GM12878 (cell line): ENCODE results near the gene ZNF154. TPM values are rescaled to one million over a fixed set of nuclear protein-coding genes. Genes with fewer than 3 reads are reported as not detected.

ENCODE experiments used
- ATAC-seq: fragments of 200-7000 bp; cut with Tn5 transposase; 3 replicates; pipeline ENCODE4 v1.9.1; 2020; ENCODE audit warnings: mild to moderate bottlenecking, moderate library complexity
- BruUV-seq: library from RNA; stranded (reverse); fragments of 400-500 nt; replicated peaks from 2 replicates; lab custom pipeline; 2021; lab: Mats Ljungman, UMichigan
- CTCF ChIA-PET: fragments of 300-600 bp; sonication (Branson Sonifier 250); formaldehyde crosslinking; extraction: SDS; loops from one replicate; lab custom pipeline; 2021; ENCODE audit warnings: inconsistent platforms; lab: Yijun Ruan, JAX
- POLR2A ChIA-PET: fragments of 350-600 bp; formaldehyde crosslinking; extraction: SDS; loops from one replicate; lab custom pipeline; 2021; ENCODE audit warnings: inconsistent platforms; lab: Charles Lee
- RAD21 ChIA-PET: fragments of 300-600 bp; sonication (Branson Sonifier 250); formaldehyde crosslinking; loops from one replicate; lab custom pipeline; 2023; ENCODE audit warnings: antibody characterized with exemption; ENCODE audit not compliant: unreplicated experiment; lab: Charles Lee
- SMC1A ChIA-PET: fragments of 300-600 bp; sonication (Branson Sonifier 250); formaldehyde crosslinking; loops from one replicate; lab custom pipeline; 2023; ENCODE audit not compliant: unreplicated experiment, uncharacterized antibody; lab: Charles Lee
- DNase-seq: peaks from one replicate; pipeline ENCODE4 v3.0.0-alpha.2; 2011; ENCODE audit warnings: low read depth, low spot score
- FAIRE-seq: peaks from 3 replicates; lab custom pipeline; 2011; peaks lifted over from hg19 to GRCh38; lab: Jason Lieb, UNC
- H2AFZ ChIP-seq: 2 replicates; pipeline ENCODE4 v1.6.0; 2011; ENCODE audit warnings: low read depth, low read length, control low read depth; ENCODE audit not compliant: control insufficient read depth
- H3K27ac ChIP-seq: 2 replicates; pipeline ENCODE4 v1.5.1; 2011; ENCODE audit warnings: control low read depth; ENCODE audit not compliant: control insufficient read depth, insufficient read depth
- H3K27me3 ChIP-seq, 2 experiments: replicated peaks in 1 of 2; 2 replicates each; pipeline versions ENCODE4 v1.6.0 to v1.6.1; 2011; ENCODE audit warnings: low read length in 1 of 2; ENCODE audit not compliant: control insufficient read depth in 2 of 2, insufficient read depth in 2 of 2
- H3K36me3 ChIP-seq, 2 experiments: 2 replicates each; pipeline ENCODE4 v1.5.1; 2011; ENCODE audit warnings: low read length in 1 of 2; ENCODE audit not compliant: control insufficient read depth in 2 of 2, insufficient read depth in 2 of 2
- H3K4me1 ChIP-seq: 2 replicates; pipeline ENCODE4 v1.6.1; 2011; ENCODE audit warnings: mild to moderate bottlenecking, low read length, moderate library complexity, mixed read lengths; ENCODE audit not compliant: control insufficient read depth, insufficient read depth
- H3K4me2 ChIP-seq: 2 replicates; pipeline ENCODE4 v1.6.0; 2011; ENCODE audit warnings: control low read depth; ENCODE audit not compliant: control insufficient read depth, insufficient read depth
- H3K4me3 ChIP-seq: fragments of 200-600 bp; sonication (generic); 2 replicates; pipeline ENCODE4 v1.5.1; 2016
- H3K79me2 ChIP-seq: 2 replicates; pipeline ENCODE4 v1.6.0; 2011; ENCODE audit warnings: low read length; ENCODE audit not compliant: control insufficient read depth, insufficient read depth
- H3K9ac ChIP-seq: 2 replicates; pipeline ENCODE4 v1.8.0; 2011; ENCODE audit warnings: low read length, control low read depth, mixed read lengths; ENCODE audit not compliant: control insufficient read depth, insufficient read depth
- H3K9me3 ChIP-seq: replicated peaks from 3 replicates; pipeline ENCODE4 v1.5.1; 2011; ENCODE audit warnings: mild to moderate bottlenecking, low read length; ENCODE audit not compliant: control insufficient read depth, insufficient read depth
- H4K20me1 ChIP-seq: 2 replicates; pipeline ENCODE4 v1.6.0; 2011; ENCODE audit not compliant: control insufficient read depth, insufficient read depth
- CREM ChIP-seq: IDR thresholded peaks from 2 replicates; pipeline ENCODE4 v1.6.1; 2014; ENCODE audit warnings: antibody characterized with exemption, low read depth
- E2F8 ChIP-seq: fragments of 450-650 bp; IDR thresholded peaks from 2 replicates; pipeline ENCODE4 v1.6.1; 2018; ENCODE audit warnings: mild to moderate bottlenecking, low read depth, moderate library complexity; ENCODE audit not compliant: partially characterized antibody
- EED ChIP-seq: sonication (generic); IDR thresholded peaks from 2 replicates; pipeline ENCODE4 v1.6.1; 2016; ENCODE audit warnings: antibody characterized with exemption, low read depth
- ESRRA ChIP-seq: IDR thresholded peaks from 2 replicates; pipeline ENCODE4 v1.6.1; 2012; ENCODE audit warnings: mild to moderate bottlenecking, low read length, improper control_type of control experiment
- HDGF ChIP-seq: fragments of 450-650 bp; IDR thresholded peaks from 2 replicates; pipeline ENCODE4 v1.6.1; 2016; ENCODE audit warnings: antibody characterized with exemption
- IKZF1 ChIP-seq: fragments of 450-650 bp; conservative IDR thresholded peaks from 2 replicates; pipeline ENCODE4 v1.6.1; 2017; ENCODE audit warnings: antibody characterized with exemption, mild to moderate bottlenecking
- PAX8 ChIP-seq: fragments of 450-650 bp; IDR thresholded peaks from 2 replicates; pipeline ENCODE4 v1.6.1; 2017; ENCODE audit warnings: mild to moderate bottlenecking, moderate library complexity
- SREBF2 ChIP-seq: IDR thresholded peaks from 2 replicates; pipeline ENCODE4 v1.6.1; 2012; ENCODE audit warnings: mild to moderate bottlenecking, low read length
- SUPT20H ChIP-seq: IDR thresholded peaks from 2 replicates; pipeline ENCODE4 v1.6.1; 2011; ENCODE audit warnings: low read depth, mild to moderate bottlenecking, low read length, moderate library complexity, borderline replicate concordance; ENCODE audit not compliant: control insufficient read depth
- TARDBP ChIP-seq: IDR thresholded peaks from 2 replicates; pipeline ENCODE4 v1.6.1; 2016; ENCODE audit warnings: borderline replicate concordance
- WRNIP1 ChIP-seq: IDR thresholded peaks from 2 replicates; pipeline ENCODE4 v1.6.1; 2011; ENCODE audit warnings: low read depth, low read length, improper control_type of control experiment, borderline replicate concordance
- WGBS: methylation state at CpG from one replicate; pipeline ENCODE4 v1.1.6; 2016; ENCODE audit warnings: low lambda C conversion rate; ENCODE audit not compliant: insufficient replicate concordance, insufficient coverage; ENCODE audit errors: missing lambda C conversion rate; 5-methylcytosine and 5-hydroxymethylcytosine counted together
- in situ Hi-C: fragments of 300-500 bp; cut with MboI; formaldehyde crosslinking; loops from 9 replicates; pipeline ENCODE4 v1.14.3; 2018; ENCODE audit warnings: mixed read lengths
- intact Hi-C: fragments of 100-400 bp; cut with micrococcal nuclease; formaldehyde crosslinking; loops from one replicate; pipeline ENCODE4 v1.14.2; 2022; ENCODE audit not compliant: unreplicated experiment
- polyA plus RNA-seq, 11 experiments: library from polyadenylated mRNA; depleted of rRNA in 4 of 11; unstranded in 6 of 11; stranded (reverse) in 5 of 11; fragments of >200 nt; fragmentation: Nextera tagmentation in 4 of 11; fragmentation: Illumina TruSeq in 1 of 11; extraction: Ambion mirVana in 4 of 11; extraction: Trizol in 1 of 11; gene quantifications; 1 replicate in 1 of 11; 2 replicates in 10 of 11; pipeline versions ENCODE4 v1.2.1 to v1.2.3, GENCODE V29; 2011 to 2016; ENCODE audit warnings: inconsistent platforms in 2 of 11, missing spikeins in 2 of 11, low read depth in 1 of 11
- total RNA-seq, 4 experiments: library from RNA; depleted of rRNA in 3 of 4; stranded (reverse); fragments of >200 nt in 3 of 4; fragmentation: Illumina TruSeq in 1 of 4; extraction: Trizol in 1 of 4; gene quantifications; 2 replicates each; pipeline versions ENCODE4 v1.2.1 to v1.2.3, GENCODE V29; 2013 to 2021
- TF ChIP-seq, protein P1 (sequence below): IDR thresholded peaks from 2 replicates; pipeline ENCODE4 v1.6.1; 2012; ENCODE audit warnings: low read depth, low read length, improper control_type of control experiment
- TF ChIP-seq, protein P2 (sequence below): fragments of 450-650 bp; IDR thresholded peaks from 2 replicates; pipeline ENCODE4 v1.6.1; 2014; ENCODE audit warnings: mild to moderate bottlenecking
- TF ChIP-seq, protein P3 (sequence below): IDR thresholded peaks from 2 replicates; pipeline ENCODE4 v1.6.1; 2011; ENCODE audit warnings: low read depth, mild to moderate bottlenecking, low read length, moderate library complexity, borderline replicate concordance; ENCODE audit errors: extremely low read depth

Gene ZNF154
- total and polyA plus RNA-seq, 10 of the 15 experiments (the other 5 are each of a cell fraction or from before 2014, with no cell fraction given), result 0.22 to 1.9 (median 1.1) TPM

DNA sequence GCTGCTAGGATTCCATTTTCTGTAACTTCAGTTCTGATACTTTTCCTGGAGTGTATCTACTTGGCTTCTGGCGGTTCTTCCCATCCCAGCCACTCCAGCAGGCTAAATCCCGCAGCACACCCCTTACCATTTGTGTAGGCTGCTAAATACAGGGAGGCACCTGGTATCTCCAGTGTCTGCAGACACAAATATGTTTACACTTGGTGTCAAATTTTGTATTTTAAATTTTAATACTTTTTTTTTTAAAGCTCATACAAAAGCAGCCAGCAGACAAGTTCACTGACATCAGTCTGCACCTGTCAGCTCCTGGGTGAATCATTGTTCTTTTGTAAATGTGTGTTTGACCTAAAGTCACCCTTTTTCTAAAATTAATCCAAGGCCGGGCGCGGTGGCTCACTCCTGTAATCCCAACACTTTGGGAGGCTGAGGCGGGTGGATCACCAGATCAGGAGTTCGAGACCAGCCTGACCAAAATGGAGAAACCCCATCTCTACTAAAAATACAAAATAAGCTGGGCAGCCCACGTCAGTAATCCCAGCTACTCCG lies 43.7 kb downstream of the ZNF154 start:
- CTCF ChIA-PET, result no interaction called here
- Histone ChIP-seq H3K36me3 (no peaks in the 10 kb centered on the region), H3K4me1 (no peaks in the 10 kb centered on the region), H3K79me2 (no peaks in the 10 kb centered on the region), H3K9ac (no peak overlapping the region), H3K27me3 (no peaks in the 10 kb centered on the region; a peak in 1 of 4 replicates), H3K9me3 (no peaks in the 10 kb centered on the region; the same call in 2 of the 3 replicates), H3K4me3 (no peak overlapping the region), H3K4me2 (no peak overlapping the region), H2AFZ (no peak overlapping the region), H4K20me1 (no peaks in the 10 kb centered on the region), H3K27ac (no peak overlapping the region)
- 61% methylated on average over 9 of the region's 9 CpGs for WGBS
- SMC1A ChIA-PET, result no interaction called here
- POLR2A ChIA-PET, result no interaction called here
- intact Hi-C loops, result no loop called here
- RAD21 ChIA-PET, result no interaction called here
- no TSS peak for BruUV-seq
- in situ Hi-C loops, result no loop called here
- FAIRE-seq (no peak), DNase-seq (no peak), ATAC-seq (no peak)
- TF ChIP-seq PAX8, result no peak
- no peak for TF ChIP-seq SREBF2
- no peak for TF ChIP-seq HDGF
- no peak for TF ChIP-seq TARDBP
- no peak for TF ChIP-seq ESRRA
- TF ChIP-seq, protein P1, sequence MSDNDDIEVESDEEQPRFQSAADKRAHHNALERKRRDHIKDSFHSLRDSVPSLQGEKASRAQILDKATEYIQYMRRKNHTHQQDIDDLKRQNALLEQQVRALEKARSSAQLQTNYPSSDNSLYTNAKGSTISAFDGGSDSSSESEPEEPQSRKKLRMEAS, result no peak
- TF ChIP-seq, protein P2, sequence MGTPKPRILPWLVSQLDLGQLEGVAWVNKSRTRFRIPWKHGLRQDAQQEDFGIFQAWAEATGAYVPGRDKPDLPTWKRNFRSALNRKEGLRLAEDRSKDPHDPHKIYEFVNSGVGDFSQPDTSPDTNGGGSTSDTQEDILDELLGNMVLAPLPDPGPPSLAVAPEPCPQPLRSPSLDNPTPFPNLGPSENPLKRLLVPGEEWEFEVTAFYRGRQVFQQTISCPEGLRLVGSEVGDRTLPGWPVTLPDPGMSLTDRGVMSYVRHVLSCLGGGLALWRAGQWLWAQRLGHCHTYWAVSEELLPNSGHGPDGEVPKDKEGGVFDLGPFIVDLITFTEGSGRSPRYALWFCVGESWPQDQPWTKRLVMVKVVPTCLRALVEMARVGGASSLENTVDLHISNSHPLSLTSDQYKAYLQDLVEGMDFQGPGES, result no peak
- TF ChIP-seq IKZF1, result no peak
- no peak for TF ChIP-seq WRNIP1
- TF ChIP-seq, protein P3, sequence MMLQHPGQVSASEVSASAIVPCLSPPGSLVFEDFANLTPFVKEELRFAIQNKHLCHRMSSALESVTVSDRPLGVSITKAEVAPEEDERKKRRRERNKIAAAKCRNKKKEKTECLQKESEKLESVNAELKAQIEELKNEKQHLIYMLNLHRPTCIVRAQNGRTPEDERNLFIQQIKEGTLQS, result no peak
- TF ChIP-seq CREM, result no peak
- TF ChIP-seq EED, result no peak
- no peak for TF ChIP-seq SUPT20H
- TF ChIP-seq E2F8, result no peak
